Measurements from ENCODE around the gene BHLHE40. TPM values are rescaled to one million over a fixed set of nuclear protein-coding genes. Genes with fewer than 3 reads are reported as not detected.

BHLHE40 gene
- total and polyA plus RNA-seq, 2 donors (not counting 3 experiments of a cell fraction or from before 2014, with no cell fraction given), result 40.3 to 57.9 TPM

- no peaks in the 10 kb centered on the region for H3K9me1 ChIP-seq (replicated peaks; ENCODE audit: control insufficient read depth, extremely low read depth, insufficient read depth, low read length)
- no TSS peak for BruUV-seq (replicated peaks)
- no peaks in the 10 kb centered on the region for H3K36me3 ChIP-seq (ENCODE audit: control insufficient read depth in 2 of 2, extremely low read depth in 1 of 2, insufficient read depth in 2 of 2, low read length in 2 of 2)
- no peaks in the 10 kb centered on the region for H4K20me1 ChIP-seq (replicated peaks; ENCODE audit: control insufficient read depth, extremely low read depth, insufficient read depth, low read length)
- TF ChIP-seq POLR2AphosphoS5 (IDR thresholded peaks at IDR 0.05; ENCODE audit: insufficient read depth, low read depth, low read length), result no peak
- TF ChIP-seq CTCF (IDR thresholded peaks at IDR 0.05; ENCODE audit: extremely low read depth in 1 of 2, insufficient read depth in 1 of 2, low read depth in 1 of 2, low read length in 2 of 2), result no peak
- TF ChIP-seq JUN (IDR thresholded peaks at IDR 0.05; ENCODE audit: borderline replicate concordance, insufficient read depth, insufficient read length, low read depth), result no peak
- TF ChIP-seq FOS (IDR thresholded peaks at IDR 0.05; ENCODE audit: borderline replicate concordance, insufficient read depth, low read length), result no peak
- TF ChIP-seq POLR2A (IDR thresholded peaks at IDR 0.05; ENCODE audit: low read depth, low read length), result no peak
- TF ChIP-seq MAX (IDR thresholded peaks at IDR 0.05; ENCODE audit: insufficient read depth, insufficient read length), result no peak
- no peak for TF ChIP-seq GATA2 (IDR thresholded peaks at IDR 0.05; ENCODE audit: insufficient read depth, insufficient read length, low read depth, low read length)
- no peak for TF ChIP-seq EZH2 (IDR thresholded peaks at IDR 0.05; ENCODE audit: borderline replicate concordance, low read depth, low read length, severe bottlenecking)
- no peak for TF ChIP-seq MYC (IDR thresholded peaks at IDR 0.05; ENCODE audit: low read depth, low read length)
- H3K9ac ChIP-seq (replicated peaks; ENCODE audit: extremely low read depth, insufficient read depth, low read length), result no peak overlapping the region
- no peak overlapping the region for H2AFZ ChIP-seq (ENCODE audit: low read depth, low read length)
- H3K4me3 ChIP-seq (replicated peaks in 1 of 3; ENCODE audit: insufficient read depth in 1 of 3, low read depth in 1 of 3, low read length in 3 of 3), result no peak overlapping the region
- no peak overlapping the region for H3K4me2 ChIP-seq (ENCODE audit: insufficient read depth, low read length)
- CTCF ChIA-PET, result no interaction called here
- no peaks in the 10 kb centered on the region for H3K4me1 ChIP-seq (ENCODE audit: control insufficient read depth, extremely low read depth, insufficient read depth, low read length)
- intact Hi-C loops (cut with micrococcal nuclease), result loop anchor here (1.0 kb wide), 1 partner anchor 7 kb away; no protein-coding TSS in a partner anchor
- H3K27ac ChIP-seq (ENCODE audit: insufficient read depth, low read depth, low read length), result no peak overlapping the region
- H3K79me2 ChIP-seq (ENCODE audit: control insufficient read depth, insufficient read depth, low read length), result no peaks in the 10 kb centered on the region
- DNase-seq (ENCODE audit: low read depth, low spot score) (no peak), FAIRE-seq (no peak)
- POLR2A ChIA-PET, result no interaction called here
- dilution Hi-C loops (cut with MboI; ENCODE audit: extremely low pct_ligation_motif_present, low sequenced_read_pairs), result no loop called here
- peaks cover 2% of the 10 kb centered on the region for H3K9me3 ChIP-seq (replicated peaks; ENCODE audit: control insufficient read depth, insufficient read depth, low read length)
- no peaks in the 10 kb centered on the region for H3K27me3 ChIP-seq (ENCODE audit: control insufficient read depth in 2 of 2, insufficient read depth in 2 of 2, low read length in 2 of 2)
These were observed 22.5 kb upstream of the BHLHE40 start for GRCh38 chr3:4956738-4957137.
